ENCODE data around the gene IQCH. TPM values are rescaled to one million over a fixed set of nuclear protein-coding genes. Genes with fewer than 3 reads are reported as not detected.

IQCH gene
- total and polyA plus RNA-seq, 2 experiments from 2014 or later: 1.7 to 4.6 TPM

- Histone ChIP-seq H3K36me3 (ENCODE audit: insufficient read depth) (no peaks in the 10 kb centered on the region), H3K79me2 (replicated peaks; ENCODE audit: insufficient read depth) (no peaks in the 10 kb centered on the region), H4K20me1 (replicated peaks; ENCODE audit: insufficient read depth) (no peaks in the 10 kb centered on the region), H3K4me1 (ENCODE audit: insufficient read depth) (no peaks in the 10 kb centered on the region), H3K4me2 (no peak overlapping the region), H3K27me3 (ENCODE audit: insufficient read depth) (no peaks in the 10 kb centered on the region), H3F3A (replicated peaks; ENCODE audit: low read depth) (no peaks in the 10 kb centered on the region), H2AFZ (no peak overlapping the region), H3K27ac (ENCODE audit: low read depth) (no peak overlapping the region), H3K9me2 (ENCODE audit: insufficient read depth) (no peaks in the 10 kb centered on the region), H3K4me3 (no peak overlapping the region)
- no peaks in the 10 kb centered on the region for H3K27me3 Mint-ChIP-seq (ENCODE audit: insufficient read depth, low read depth, poor library complexity)
- no peaks in the 10 kb centered on the region for H3K36me3 Mint-ChIP-seq (ENCODE audit: low read depth)
- no peak for ATAC-seq
- H3K4me1 Mint-ChIP-seq: no peaks in the 10 kb centered on the region
- DNase-seq (ENCODE audit: low spot score): no peak
- TF ChIP-seq STAT1 (IDR thresholded peaks at IDR 0.05; ENCODE audit: unreplicated experiment) (no peak), ZNF462 (CRISPR knock-in tag; IDR thresholded peaks at IDR 0.05) (no peak), ETS1 (IDR thresholded peaks at IDR 0.05) (no peak), NANOG (IDR thresholded peaks at IDR 0.05; ENCODE audit: borderline replicate concordance) (no peak), EZH2 (IDR thresholded peaks at IDR 0.05; ENCODE audit: low read depth, unreplicated experiment) (no peak), CREB1 (CRISPR knock-in tag; IDR thresholded peaks at IDR 0.05; ENCODE audit: low read depth) (no peak), ZNF114 (CRISPR knock-in tag; IDR thresholded peaks at IDR 0.05) (no peak), ZNF331 (CRISPR knock-in tag; IDR thresholded peaks at IDR 0.05; ENCODE audit: low read depth) (no peak), REST (IDR thresholded peaks at IDR 0.05; ENCODE audit: unreplicated experiment) (no peak), CTCF (conservative IDR thresholded peaks at IDR 0.05; ENCODE audit: low read depth in 2 of 2) (no peak), POLR2AphosphoS5 (IDR thresholded peaks at IDR 0.05; ENCODE audit: low read depth) (no peak), JUNB (IDR thresholded peaks at IDR 0.05; ENCODE audit: unreplicated experiment) (no peak), EZH2phosphoT487 (IDR thresholded peaks at IDR 0.05; ENCODE audit: unreplicated experiment) (no peak)
- no peak overlapping the region for H3K27ac Mint-ChIP-seq
- no peak overlapping the region for H3K4me3 Mint-ChIP-seq
- no peaks in the 10 kb centered on the region for H3K9me3 Mint-ChIP-seq
Measured at GRCh38 chr15:67386947-67387346, 132.4 kb downstream of the IQCH start.
